GM21825 (cell line): ENCODE data around the gene GRK7.
"Not testable (repeated sequence)": the region's sequence is repeated elsewhere in the genome, so short reads cannot be mapped to it uniquely, and the experiment has no call there.

ENCODE experiments used
- ATAC-seq: cut with Tn5 transposase; IDR thresholded peaks from one replicate; pipeline ENCODE4 v1.9.1; 2021; ENCODE audit warnings: mild to moderate bottlenecking, moderate library complexity; ENCODE audit not compliant: unreplicated experiment

Gene GRK7

GRCh38 chr3:141793476-141794260, 30.5 kb downstream of the GRK7 start:
- no peak for ATAC-seq

GRCh38 chr3:141795276-141795675, 32.1 kb downstream of the GRK7 start:
- ATAC-seq: no peak

- ATAC-seq: no peak
Observed at GRCh38 chr3:141795741-141796080, 32.5 kb downstream of the GRK7 start.

GRCh38 chr3:141796081-141796888, 33.1 kb downstream of the GRK7 start:
- peak; percentile 97 for ATAC-seq

GRCh38 chr3:141796889-141797781, 33.9 kb downstream of the GRK7 start:
- peak; percentile 17 for ATAC-seq

- ATAC-seq: no peak
Observed at GRCh38 chr3:141797819-141798447, 34.7 kb downstream of the GRK7 start.

GRCh38 chr3:141798448-141798845, 35.2 kb downstream of the GRK7 start:
- no peak for ATAC-seq

- no peak for ATAC-seq
Observed at GRCh38 chr3:141802316-141803077, 39.3 kb downstream of the GRK7 start.

GRCh38 chr3:141803538-141803937, 40.3 kb downstream of the GRK7 start:
- not testable (repeated sequence) for ATAC-seq

GRCh38 chr3:141804447-141804777, 41.2 kb downstream of the GRK7 start:
- no peak for ATAC-seq

- no peak for ATAC-seq
Observed at GRCh38 chr3:141804778-141805639, 41.8 kb downstream of the GRK7 start.

GRCh38 chr3:141807277-141808033, 44.2 kb downstream of the GRK7 start:
- no peak for ATAC-seq

GRCh38 chr3:141808586-141808985, 45.4 kb downstream of the GRK7 start:
- no peak for ATAC-seq

GRCh38 chr3:141810161-141810560, 47.0 kb downstream of the GRK7 start:
- ATAC-seq: no peak

- no peak for ATAC-seq
Observed at GRCh38 chr3:141811348-141811747, 48.1 kb downstream of the GRK7 start.

GRCh38 chr3:141812084-141812483, 48.9 kb downstream of the GRK7 start:
- ATAC-seq: no peak

- no peak for ATAC-seq
Observed at GRCh38 chr3:141812586-141812985, 49.4 kb downstream of the GRK7 start.
